Measurements from ENCODE around the gene SNAP29.
"Not testable (repeated sequence)": the region's sequence is repeated elsewhere in the genome, so short reads cannot be mapped to it uniquely, and the experiment has no call there.

SNAP29 gene

DNA sequence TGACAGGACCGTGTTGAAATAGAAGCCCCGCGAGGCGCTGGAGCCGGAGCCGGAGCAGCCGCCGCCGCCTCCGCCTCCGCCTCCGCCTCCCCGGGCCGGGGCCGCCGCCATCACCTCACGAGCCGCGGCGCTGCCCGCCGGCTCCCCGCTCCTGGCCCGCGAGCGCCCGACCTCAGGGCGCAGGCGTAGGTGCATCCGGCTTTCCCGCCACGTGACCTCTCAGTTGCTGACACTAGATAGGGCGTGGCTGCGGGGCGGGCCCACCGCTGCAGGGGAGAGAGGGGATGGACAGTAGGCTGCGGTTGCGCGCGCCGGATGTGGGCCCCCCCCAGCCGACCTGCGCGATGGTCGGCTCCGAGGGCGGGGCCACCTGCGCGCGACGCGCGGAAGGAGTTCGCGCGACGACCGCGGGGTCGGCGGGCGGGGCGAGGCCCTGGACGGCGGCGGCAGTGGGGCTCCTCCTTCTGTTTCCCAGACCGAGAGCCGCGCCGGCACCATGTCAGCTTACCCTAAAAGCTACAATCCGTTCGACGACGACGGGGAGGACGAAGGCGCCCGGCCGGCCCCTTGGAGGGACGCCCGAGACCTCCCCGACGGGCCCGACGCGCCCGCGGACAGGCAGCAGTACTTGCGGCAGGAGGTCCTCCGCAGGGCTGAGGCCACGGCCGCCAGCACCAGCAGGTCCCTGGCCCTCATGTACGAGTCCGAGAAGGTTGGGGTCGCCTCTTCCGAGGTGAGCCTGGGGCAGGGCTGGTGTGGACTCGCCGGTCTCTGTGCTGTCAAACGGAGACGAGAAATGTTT, at the start of gene SNAP29, which contains the start of gene PI4KA:
Gene SNAP29, plus strand, starts transcription at position 393 of the 802 bp plus-strand sequence. Its CDS starts 104 bp downstream, at position 497.
Gene PI4KA, minus strand, starts transcription at position 197 of the 802 bp plus-strand sequence. Its CDS starts 86 bp downstream, at position 111.
- DNase-seq (ENCODE audit: low read depth in 3 of 3) = peak; percentile 96 to 98 (median 96)

- no peak for DNase-seq (ENCODE audit: low read depth in 3 of 3)
These were observed 49.1 kb upstream of the SNAP29 start for GRCh38 chr22:20809538-20810185.

DNA sequence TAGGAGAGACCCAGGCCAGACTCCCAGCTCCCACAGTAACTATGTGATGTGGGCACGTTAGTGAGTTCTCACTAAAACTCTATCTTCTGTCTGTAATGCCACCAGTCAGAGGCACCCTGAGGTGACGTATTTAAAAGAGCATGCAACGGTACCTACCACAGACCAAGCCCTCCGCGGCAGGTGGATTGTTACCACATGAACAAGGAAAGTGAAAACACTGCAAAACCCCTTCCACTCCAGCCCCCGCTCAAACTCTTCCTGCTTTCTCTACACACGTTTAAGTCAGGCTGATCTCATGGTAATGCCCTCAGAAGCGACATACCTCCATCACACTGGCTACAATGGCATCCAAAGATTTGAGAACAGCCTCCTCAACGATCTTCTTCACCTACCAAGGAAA, 48.2 kb upstream of the SNAP29 start:
- DNase-seq (ENCODE audit: low read depth in 3 of 3) = peak in 1 of 3 donors; percentile 8

DNA sequence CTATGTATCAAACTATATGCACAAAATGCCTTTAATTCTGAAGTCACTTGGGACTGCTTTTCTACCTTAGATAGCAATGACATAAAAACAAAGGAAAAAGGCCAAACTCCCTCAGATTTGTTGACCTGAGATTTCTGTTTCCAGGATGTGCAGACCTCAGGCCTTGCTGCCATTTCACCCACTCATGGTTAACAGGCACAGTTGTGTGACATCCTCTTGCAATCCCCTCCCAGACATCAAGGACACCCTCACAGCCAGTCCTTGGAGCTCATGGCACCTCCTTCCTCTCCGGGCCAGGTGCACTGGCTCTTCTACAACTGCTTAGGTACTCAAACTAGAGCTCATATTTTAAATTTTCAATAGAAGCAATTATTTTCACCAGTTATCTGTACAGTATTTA, 47.6 kb upstream of the SNAP29 start:
- DNase-seq (ENCODE audit: low read depth in 3 of 3) = no peak

- no peak for DNase-seq (ENCODE audit: low read depth in 3 of 3)
These were observed 46.7 kb upstream of the SNAP29 start for GRCh38 chr22:20811971-20812660.

DNA sequence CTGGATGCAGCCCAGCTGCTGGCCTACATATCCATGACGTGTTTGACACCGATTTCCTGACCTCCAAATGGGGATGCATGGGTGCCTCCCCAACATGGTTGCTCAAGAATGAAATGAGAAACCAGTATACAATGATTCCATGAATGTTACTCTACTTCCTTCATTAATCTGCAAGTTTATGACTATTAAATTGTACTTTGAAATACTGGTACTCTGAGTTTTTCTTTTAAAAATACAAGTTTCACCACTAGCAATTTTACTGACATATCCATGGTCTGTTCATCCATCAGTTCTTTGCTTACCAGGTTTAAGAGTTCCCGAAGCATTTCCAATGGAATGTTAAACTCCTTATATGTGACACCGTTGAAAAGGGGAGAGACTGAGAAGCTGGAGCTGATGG, 45.8 kb upstream of the SNAP29 start:
- no peak for DNase-seq (ENCODE audit: low read depth in 3 of 3)

DNA sequence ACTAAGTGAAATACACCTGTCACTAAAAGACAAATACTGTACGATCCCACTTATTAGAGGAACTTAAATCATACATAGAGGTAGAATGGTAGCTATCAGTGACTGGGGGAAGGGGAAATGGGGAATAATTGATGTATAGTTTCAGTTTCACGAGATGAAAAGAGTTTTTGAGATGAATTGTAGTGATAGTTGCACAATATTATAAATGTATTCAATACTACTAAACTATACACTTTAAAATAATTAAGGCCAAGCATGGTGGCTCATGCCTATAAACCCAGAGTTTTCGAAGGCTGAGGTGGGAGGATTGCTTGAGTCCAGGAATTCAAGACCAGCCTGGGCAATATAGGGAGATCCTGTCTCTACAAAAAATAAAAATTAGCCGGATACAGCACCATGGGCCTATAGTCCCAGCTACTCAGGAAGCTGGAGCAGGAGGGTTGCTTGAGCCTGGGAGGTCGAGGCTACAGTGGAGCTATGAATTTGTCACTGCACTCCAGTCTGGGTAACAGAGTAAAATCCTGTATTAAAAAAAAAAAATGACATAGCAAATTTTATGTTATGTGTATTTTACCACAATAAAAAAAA, 44.5 kb upstream of the SNAP29 start:
- DNase-seq (ENCODE audit: low read depth in 3 of 3) = no peak

- DNase-seq (ENCODE audit: low read depth in 3 of 3) = no peak
These were observed 43.2 kb upstream of the SNAP29 start for GRCh38 chr22:20815477-20816050.

- no peak for DNase-seq (ENCODE audit: low read depth in 3 of 3)
These were observed 42.2 kb upstream of the SNAP29 start for GRCh38 chr22:20816559-20816958.

DNA sequence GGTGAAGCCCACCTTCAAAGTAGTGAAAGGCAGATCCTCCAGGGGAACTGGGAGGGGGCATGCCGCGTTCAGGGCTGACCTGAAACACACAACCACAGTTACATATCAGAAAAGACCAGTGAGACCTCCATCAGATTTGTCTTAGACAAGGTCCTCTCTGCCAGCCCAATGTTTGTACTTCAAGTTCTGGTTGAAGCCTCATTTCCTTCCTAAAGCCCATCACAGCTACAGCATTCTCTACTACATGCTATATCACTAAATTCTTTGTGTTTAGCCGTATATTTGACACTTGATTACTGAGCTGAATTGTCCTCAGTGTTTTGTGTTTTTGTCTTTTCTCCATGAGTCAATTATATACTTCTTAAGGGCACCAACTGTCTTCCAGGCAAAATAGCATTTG, 40.3 kb upstream of the SNAP29 start:
- no peak for DNase-seq (ENCODE audit: low read depth in 3 of 3)

GRCh38 chr22:20819471-20819870, 39.3 kb upstream of the SNAP29 start:
- no peak for DNase-seq (ENCODE audit: low read depth in 3 of 3)

- DNase-seq (ENCODE audit: low read depth in 3 of 3) = not testable (repeated sequence)
These were observed 37.0 kb upstream of the SNAP29 start for GRCh38 chr22:20821717-20822239.

GRCh38 chr22:20822240-20822639, 36.6 kb upstream of the SNAP29 start:
- no peak for DNase-seq (ENCODE audit: low read depth in 3 of 3)

DNA sequence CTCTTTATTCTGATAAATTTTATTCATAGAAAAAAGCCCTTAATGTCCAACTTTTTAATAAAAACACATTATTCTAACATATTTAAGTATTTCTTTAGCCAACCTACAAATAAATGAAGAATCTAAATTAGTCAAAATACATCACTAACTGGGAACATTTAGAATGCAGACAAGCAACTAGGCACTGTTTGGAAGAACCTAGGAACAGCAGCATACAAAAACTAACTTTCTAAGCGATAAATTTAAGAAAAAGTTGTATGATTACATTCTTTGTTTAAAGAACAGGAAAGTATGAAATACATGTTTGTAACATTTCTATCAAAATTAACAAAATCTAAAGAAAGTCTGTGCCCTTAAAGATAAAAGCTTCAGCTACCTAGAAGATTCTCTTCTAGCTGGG, 35.5 kb upstream of the SNAP29 start:
- DNase-seq (ENCODE audit: low read depth in 3 of 3) = no peak

GRCh38 chr22:20825216-20825615, 33.6 kb upstream of the SNAP29 start:
- not testable (repeated sequence) for DNase-seq (ENCODE audit: low read depth in 3 of 3)

DNA sequence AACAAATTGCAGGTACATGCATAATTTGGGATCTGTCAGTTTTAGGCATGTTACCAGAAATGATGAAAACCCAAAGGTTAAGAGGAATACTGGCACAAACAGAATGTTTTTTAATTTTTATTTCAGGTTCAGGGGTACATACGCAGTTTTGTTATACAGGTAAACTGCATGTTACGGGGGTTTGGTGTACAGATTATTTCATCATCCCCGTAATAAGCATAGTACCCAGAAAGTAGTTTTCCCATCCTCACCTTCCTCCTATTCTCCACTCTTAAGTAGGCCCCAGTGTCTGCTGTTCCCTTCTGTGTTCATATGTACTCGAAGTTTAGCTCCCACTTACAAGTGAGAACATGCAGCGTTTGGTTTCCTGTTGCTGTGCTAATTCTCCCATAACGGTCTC, 33.2 kb upstream of the SNAP29 start:
- DNase-seq (ENCODE audit: low read depth in 3 of 3) = no peak

- DNase-seq (ENCODE audit: low read depth in 3 of 3) = not testable (repeated sequence)
These were observed 32.2 kb upstream of the SNAP29 start for GRCh38 chr22:20826373-20827152.

- no peak for DNase-seq (ENCODE audit: low read depth in 3 of 3)
These were observed 29.2 kb upstream of the SNAP29 start for GRCh38 chr22:20829491-20830134.

- no peak for DNase-seq (ENCODE audit: low read depth in 3 of 3)
These were observed 25.6 kb upstream of the SNAP29 start for GRCh38 chr22:20833225-20833665.

- no peak for DNase-seq (ENCODE audit: low read depth in 3 of 3)
These were observed 24.6 kb upstream of the SNAP29 start for GRCh38 chr22:20834206-20834605.

Data from stimulated activated CD4-positive, alpha-beta T cell treated with anti-CD3 and anti-CD28 coated beads, TNF-alpha, amount 100 ng/mL, for 48 hours (primary cell).